ENCODE data around the gene FMNL1.
A peak's percentile ranks its signal among the peaks of the same experiment; 100 is the strongest.
"Not testable (repeated sequence)": the region's sequence is repeated elsewhere in the genome, so short reads cannot be mapped to it uniquely, and the experiment has no call there.

Gene FMNL1

GRCh38 chr17:45189009-45189408 is 32.7 kb upstream of the FMNL1 start:
- no peak for TF ChIP-seq CTCF (conservative IDR thresholded peaks at IDR 0.05)
- H3K27ac ChIP-seq: no peak overlapping the region

GRCh38 chr17:45190503-45191255 is 31.0 kb upstream of the FMNL1 start:
- TF ChIP-seq CTCF (conservative IDR thresholded peaks at IDR 0.05): no peak
- 0 out of 2 replicates have a peak, but pooled peaks have one; percentile 17 for TF ChIP-seq ZFX (IDR thresholded peaks at IDR 0.05)
- H3K27ac ChIP-seq: no peak overlapping the region

- H3K27ac ChIP-seq: no peak overlapping the region
- TF ChIP-seq CTCF (conservative IDR thresholded peaks at IDR 0.05): no peak
- no peak for TF ChIP-seq ZFX (IDR thresholded peaks at IDR 0.05)
Measured at GRCh38 chr17:45195424-45195823, 26.3 kb upstream of the FMNL1 start.

GRCh38 chr17:45197108-45197507 is 24.6 kb upstream of the FMNL1 start:
- TF ChIP-seq CTCF (conservative IDR thresholded peaks at IDR 0.05) (no peak), ZFX (IDR thresholded peaks at IDR 0.05) (no peak)

GRCh38 chr17:45197555-45198334 is 23.9 kb upstream of the FMNL1 start:
- peak overlapping the region; percentile 24 for H3K27ac ChIP-seq
- no peak for TF ChIP-seq ZFX (IDR thresholded peaks at IDR 0.05)
- peak; percentile 100 for TF ChIP-seq CTCF (conservative IDR thresholded peaks at IDR 0.05)

More at GRCh38 chr17:45197108-45197507, 24.6 kb upstream of the FMNL1 start:
- peak overlapping the region; percentile 24 for H3K27ac ChIP-seq

- TF ChIP-seq ZFX (IDR thresholded peaks at IDR 0.05) (no peak), CTCF (conservative IDR thresholded peaks at IDR 0.05) (no peak)
- no peak overlapping the region for H3K27ac ChIP-seq
Measured at GRCh38 chr17:45200701-45201100, 21.0 kb upstream of the FMNL1 start.

GRCh38 chr17:45201457-45201856 is 20.2 kb upstream of the FMNL1 start:
- TF ChIP-seq CTCF (conservative IDR thresholded peaks at IDR 0.05) (no peak), ZFX (IDR thresholded peaks at IDR 0.05) (no peak)
- no peak overlapping the region for H3K27ac ChIP-seq

- H3K27ac ChIP-seq: not testable (repeated sequence)
Measured at GRCh38 chr17:45201880-45202279, 19.8 kb upstream of the FMNL1 start.
